PC-3 (cell line): ENCODE data around the gene TACSTD2. TPM values are rescaled to one million over a fixed set of nuclear protein-coding genes. Genes with fewer than 3 reads are reported as not detected.
A peak's percentile ranks its signal among the peaks of the same experiment; 100 is the strongest.

Experiments used
- ATAC-seq: fragments of 200-7000 bp; cut with Tn5 transposase; 2 replicates; pipeline ENCODE4 v1.9.1; 2020; ENCODE audit warnings: mild to moderate bottlenecking, moderate library complexity
- BruUV-seq: library from RNA; stranded (reverse); fragments of 400-500 nt; replicated peaks from 2 replicates; lab custom pipeline; 2021; lab: Mats Ljungman, UMichigan
- CTCF ChIA-PET: fragments of 300-600 bp; sonication (Branson Sonifier 250); formaldehyde crosslinking; loops from one replicate; lab custom pipeline; 2022; ENCODE audit warnings: antibody characterized with exemption; lab: Charles Lee
- POLR2A ChIA-PET: fragments of 300-600 bp; sonication (Branson Sonifier 250); formaldehyde crosslinking; loops from one replicate; lab custom pipeline; 2022; ENCODE audit warnings: antibody characterized with exemption; ENCODE audit not compliant: unreplicated experiment; lab: Charles Lee
- DNase-seq: peaks from one replicate; pipeline ENCODE4 v3.0.0-alpha.2; 2015
- H2AFZ ChIP-seq: fragments of 300-600 bp; sonication (generic); 2 replicates; pipeline ENCODE4 v1.6.0; 2016; ENCODE audit warnings: antibody characterized with exemption, low read length
- H3F3A ChIP-seq: fragments of 300-600 bp; sonication (generic); one replicate; pipeline ENCODE4 v1.6.0; 2017; ENCODE audit warnings: antibody characterized with exemption, low read length, control low read depth, mild to moderate bottlenecking; ENCODE audit not compliant: unreplicated experiment
- H3K27ac ChIP-seq: fragments of 300-600 bp; sonication (generic); 2 replicates; pipeline ENCODE4 v1.5.1; 2016; ENCODE audit warnings: mild to moderate bottlenecking, low read length
- H3K27me3 ChIP-seq: fragments of 300-600 bp; sonication (generic); 2 replicates; pipeline ENCODE4 v1.6.1; 2016; ENCODE audit warnings: low read length, mixed read lengths
- H3K36me3 ChIP-seq: fragments of 300-600 bp; sonication (generic); 2 replicates; pipeline ENCODE4 v1.6.1; 2016; ENCODE audit warnings: low read depth, mixed run types, low read length, mixed read lengths
- H3K4me1 ChIP-seq: fragments of 300-600 bp; sonication (generic); 2 replicates; pipeline ENCODE4 v1.5.1; 2016; ENCODE audit warnings: low read length; ENCODE audit not compliant: insufficient read depth
- H3K4me2 ChIP-seq: fragments of 300-600 bp; sonication (generic); 2 replicates; pipeline ENCODE4 v1.6.0; 2016; ENCODE audit warnings: low read length
- H3K4me3 ChIP-seq: fragments of 300-600 bp; sonication (generic); 2 replicates; pipeline ENCODE4 v1.5.1; 2016; ENCODE audit warnings: mild to moderate bottlenecking, low read length, mixed read lengths
- H3K79me2 ChIP-seq: fragments of 300-600 bp; sonication (generic); 2 replicates; pipeline ENCODE4 v1.6.1; 2017; ENCODE audit warnings: low read length, mixed read lengths
- H3K9ac ChIP-seq: fragments of 300-600 bp; sonication (generic); 2 replicates; pipeline ENCODE4 v1.6.0; 2016; ENCODE audit warnings: mild to moderate bottlenecking, low read length
- H3K9me2 ChIP-seq: fragments of 300-600 bp; sonication (generic); replicated peaks from 2 replicates; pipeline ENCODE4 v1.6.1; 2016; ENCODE audit warnings: mixed run types, low read length, mixed read lengths
- H3K9me3 ChIP-seq: fragments of 300-600 bp; sonication (generic); 2 replicates; pipeline ENCODE4 v1.6.1; 2016; ENCODE audit warnings: low read length, mixed read lengths
- H4K20me1 ChIP-seq: fragments of 300-600 bp; sonication (generic); 2 replicates; pipeline ENCODE4 v1.6.1; 2016; ENCODE audit warnings: low read length, mixed read lengths
- CTCF ChIP-seq: fragments of 300-600 bp; sonication (generic); conservative IDR thresholded peaks from 2 replicates; pipeline ENCODE4 v1.5.1; 2017; ENCODE audit warnings: antibody characterized with exemption, low read depth, mild to moderate bottlenecking, low read length
- EZH2 ChIP-seq: fragments of 300-600 bp; sonication (generic); IDR thresholded peaks from one replicate; pipeline ENCODE4 v1.6.1; 2017; ENCODE audit warnings: antibody characterized with exemption, mild to moderate bottlenecking, low read length; ENCODE audit not compliant: unreplicated experiment
- EZH2phosphoT487 ChIP-seq: fragments of 300-600 bp; sonication (generic); IDR thresholded peaks from 2 replicates; pipeline ENCODE4 v1.6.1; 2018; ENCODE audit warnings: mild to moderate bottlenecking, antibody characterized with exemption, low read length, borderline replicate concordance
- intact Hi-C: fragments of 100-400 bp; cut with micrococcal nuclease; formaldehyde crosslinking; loops from 2 replicates; pipeline ENCODE4 v1.9.0; 2023
- total RNA-seq: library from RNA; depleted of rRNA; stranded (reverse); fragments of >200 nt; gene quantifications from 2 replicates; pipeline ENCODE4 v1.2.3, GENCODE V29; 2014

The TACSTD2 gene
- total RNA-seq, 1 experiment from 2014 or later = 94.2 TPM

- H3K4me3 ChIP-seq = peak overlapping the region; percentile 82
- BruUV-seq = TSS peak; percentile 66
- no peaks in the 10 kb centered on the region for H3K27me3 ChIP-seq
- TF ChIP-seq EZH2phosphoT487 = no peak
- no peak for TF ChIP-seq EZH2
- no peak for TF ChIP-seq CTCF
- H3K9me3 ChIP-seq = no peaks in the 10 kb centered on the region
- no peaks in the 10 kb centered on the region for H3K36me3 ChIP-seq
- ChIA-PET POLR2A (interaction anchor here (0.6 to 0.9 kb wide), 3 partner anchors 324 to 979 kb away, joined by 3 to 4 read pairs (median 3); no protein-coding TSS in a partner anchor), CTCF (interaction anchor here (1.1 kb wide), 1 partner anchor 106 kb away, joined by 3 read pairs; no protein-coding TSS in a partner anchor)
- peaks cover 13% of the 10 kb centered on the region; the same call in 1 of the 2 replicates for H3K79me2 ChIP-seq
- intact Hi-C loops = loop anchor here (1.0 to 2.0 kb wide), 4 partner anchors 29 to 106 kb away; no protein-coding TSS in a partner anchor
- H3K4me2 ChIP-seq = peak overlapping the region; percentile 99
- ATAC-seq (peak; percentile 72), DNase-seq (peak; percentile 65)
- no peaks in the 10 kb centered on the region for H3K9me2 ChIP-seq
- peak overlapping the region; percentile 66 for H3K27ac ChIP-seq
- peak overlapping the region; percentile 88 for H2AFZ ChIP-seq
- peaks cover 11% of the 10 kb centered on the region for H3K4me1 ChIP-seq
- no peaks in the 10 kb centered on the region for H4K20me1 ChIP-seq
- no peaks in the 10 kb centered on the region for H3F3A ChIP-seq
- H3K9ac ChIP-seq = peak overlapping the region; percentile 79
Measured at GRCh38 chr1:58545591-58546519, 31.2 kb downstream of the TACSTD2 start.

- CTCF ChIA-PET = no interaction called here
- no peak for ATAC-seq
Measured at GRCh38 chr1:58543260-58543659, 33.8 kb downstream of the TACSTD2 start.

More at GRCh38 chr1:58543260-58543659, 33.8 kb downstream of the TACSTD2 start:
- intact Hi-C loops = no loop called here
- Histone ChIP-seq H3K9me3 (no peaks in the 10 kb centered on the region), H3K4me1 (peaks cover 11% of the 10 kb centered on the region), H3K36me3 (no peaks in the 10 kb centered on the region), H2AFZ (no peak overlapping the region), H3K9me2 (no peaks in the 10 kb centered on the region), H3K9ac (no peak overlapping the region), H4K20me1 (no peaks in the 10 kb centered on the region), H3K4me2 (no peak overlapping the region), H3K27me3 (no peaks in the 10 kb centered on the region), H3K79me2 (peaks cover 13% of the 10 kb centered on the region; the same call in 1 of the 2 replicates), H3F3A (no peaks in the 10 kb centered on the region), H3K4me3 (no peak overlapping the region), H3K27ac (no peak overlapping the region)
- no peak for DNase-seq
- no peak for TF ChIP-seq CTCF
- TF ChIP-seq EZH2phosphoT487 = no peak
- TF ChIP-seq EZH2 = no peak
- POLR2A ChIA-PET = no interaction called here
- no TSS peak for BruUV-seq
